MCF 10A (cell line): ENCODE results near the gene POLG. TPM values are rescaled to one million over a fixed set of nuclear protein-coding genes. Genes with fewer than 3 reads are reported as not detected.

ENCODE experiments used
- BruUV-seq: library from RNA; stranded (reverse); fragments of 400-500 nt; replicated peaks from 2 replicates; lab custom pipeline; 2021; lab: Mats Ljungman, UMichigan
- CTCF ChIA-PET: fragments of 300-600 bp; sonication (Branson Sonifier 250); formaldehyde crosslinking; extraction: SDS; loops from one replicate; lab custom pipeline; 2021; ENCODE audit warnings: antibody characterized with exemption, inconsistent platforms; lab: Yijun Ruan, JAX
- POLR2A ChIA-PET: fragments of 300-600, 350-650 bp; sonication (Branson Sonifier 250); formaldehyde crosslinking; extraction: SDS; loops from one replicate; lab custom pipeline; 2020; ENCODE audit warnings: antibody characterized with exemption, inconsistent platforms; lab: Yijun Ruan, JAX
- DNase-seq: peaks from one replicate; pipeline ENCODE4 v3.0.0-alpha.2; 2018; ENCODE audit not compliant: unreplicated experiment
- H3K27ac Mint-ChIP-seq: one replicate; pipeline ENCODE4 v1.8.0; 2022; ENCODE audit warnings: mild to moderate bottlenecking, low read depth, mixed read lengths; ENCODE audit not compliant: unreplicated experiment
- H3K27me3 Mint-ChIP-seq: one replicate; pipeline ENCODE4 v1.8.0; 2022; ENCODE audit warnings: mixed read lengths; ENCODE audit not compliant: insufficient read depth, unreplicated experiment
- H3K36me3 Mint-ChIP-seq: one replicate; pipeline ENCODE4 v1.8.0; 2022; ENCODE audit warnings: mild to moderate bottlenecking, moderate library complexity, mixed read lengths; ENCODE audit not compliant: insufficient read depth, unreplicated experiment
- H3K4me1 Mint-ChIP-seq: one replicate; pipeline ENCODE4 v1.8.0; 2022; ENCODE audit warnings: mixed read lengths; ENCODE audit not compliant: insufficient read depth, unreplicated experiment
- H3K4me3 Mint-ChIP-seq: one replicate; pipeline ENCODE4 v1.8.0; 2022; ENCODE audit warnings: mild to moderate bottlenecking, moderate library complexity, mixed read lengths; ENCODE audit not compliant: unreplicated experiment
- H3K9me3 Mint-ChIP-seq: one replicate; pipeline ENCODE4 v1.8.0; 2022; ENCODE audit warnings: mixed read lengths; ENCODE audit not compliant: unreplicated experiment
- intact Hi-C: fragments of 100-400 bp; cut with micrococcal nuclease; formaldehyde crosslinking; loops from 2 replicates; pipeline ENCODE4 v1.14.1; 2022
- total RNA-seq: library from RNA; stranded (reverse); gene quantifications from 2 replicates; pipeline ENCODE4 v1.2.3, GENCODE V29; 2022
- TF ChIP-seq, protein P1 (sequence below): fragments of 200-600 bp; IDR thresholded peaks from one replicate; pipeline ENCODE4 v1.8.0; 2022; ENCODE audit warnings: antibody characterized with exemption, mild to moderate bottlenecking; ENCODE audit not compliant: unreplicated experiment

Gene POLG
- total RNA-seq, 1 experiment from 2014 or later: 62.2 TPM

- ChIA-PET POLR2A (no interaction called here), CTCF (interaction anchor here (4.3 kb wide), 1 partner anchor 21 kb away, joined by 40 read pairs; no protein-coding TSS in a partner anchor)
- no peaks in the 10 kb centered on the region for H3K4me1 Mint-ChIP-seq
- TF ChIP-seq, protein P1, sequence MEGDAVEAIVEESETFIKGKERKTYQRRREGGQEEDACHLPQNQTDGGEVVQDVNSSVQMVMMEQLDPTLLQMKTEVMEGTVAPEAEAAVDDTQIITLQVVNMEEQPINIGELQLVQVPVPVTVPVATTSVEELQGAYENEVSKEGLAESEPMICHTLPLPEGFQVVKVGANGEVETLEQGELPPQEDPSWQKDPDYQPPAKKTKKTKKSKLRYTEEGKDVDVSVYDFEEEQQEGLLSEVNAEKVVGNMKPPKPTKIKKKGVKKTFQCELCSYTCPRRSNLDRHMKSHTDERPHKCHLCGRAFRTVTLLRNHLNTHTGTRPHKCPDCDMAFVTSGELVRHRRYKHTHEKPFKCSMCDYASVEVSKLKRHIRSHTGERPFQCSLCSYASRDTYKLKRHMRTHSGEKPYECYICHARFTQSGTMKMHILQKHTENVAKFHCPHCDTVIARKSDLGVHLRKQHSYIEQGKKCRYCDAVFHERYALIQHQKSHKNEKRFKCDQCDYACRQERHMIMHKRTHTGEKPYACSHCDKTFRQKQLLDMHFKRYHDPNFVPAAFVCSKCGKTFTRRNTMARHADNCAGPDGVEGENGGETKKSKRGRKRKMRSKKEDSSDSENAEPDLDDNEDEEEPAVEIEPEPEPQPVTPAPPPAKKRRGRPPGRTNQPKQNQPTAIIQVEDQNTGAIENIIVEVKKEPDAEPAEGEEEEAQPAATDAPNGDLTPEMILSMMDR: no peak
- DNase-seq: no peak
- H3K9me3 Mint-ChIP-seq: no peaks in the 10 kb centered on the region
- peaks cover 79% of the 10 kb centered on the region for H3K27me3 Mint-ChIP-seq
- no peaks in the 10 kb centered on the region for H3K36me3 Mint-ChIP-seq
- no TSS peak for BruUV-seq
- intact Hi-C loops: no loop called here
- no peak overlapping the region for H3K4me3 Mint-ChIP-seq
- no peak overlapping the region for H3K27ac Mint-ChIP-seq
These were observed 43.9 kb upstream of the POLG start for GRCh38 chr15:89378296-89379151.

- H3K4me1 Mint-ChIP-seq: no peaks in the 10 kb centered on the region
- no peak overlapping the region for H3K4me3 Mint-ChIP-seq
- POLR2A ChIA-PET: no interaction called here
- TF ChIP-seq, protein P1: no peak
- no peak overlapping the region for H3K27ac Mint-ChIP-seq
- CTCF ChIA-PET: interaction anchor here (0.7 to 4.3 kb wide), 3 partner anchors 20 to 108 kb away, joined by 4 to 40 read pairs (median 11); no protein-coding TSS in a partner anchor
- intact Hi-C loops: no loop called here
- DNase-seq: no peak
- H3K36me3 Mint-ChIP-seq: no peaks in the 10 kb centered on the region
- no TSS peak for BruUV-seq
- H3K9me3 Mint-ChIP-seq: no peaks in the 10 kb centered on the region
- peaks cover 79% of the 10 kb centered on the region for H3K27me3 Mint-ChIP-seq
These were observed 43.2 kb upstream of the POLG start for GRCh38 chr15:89377842-89378295.

DNA sequence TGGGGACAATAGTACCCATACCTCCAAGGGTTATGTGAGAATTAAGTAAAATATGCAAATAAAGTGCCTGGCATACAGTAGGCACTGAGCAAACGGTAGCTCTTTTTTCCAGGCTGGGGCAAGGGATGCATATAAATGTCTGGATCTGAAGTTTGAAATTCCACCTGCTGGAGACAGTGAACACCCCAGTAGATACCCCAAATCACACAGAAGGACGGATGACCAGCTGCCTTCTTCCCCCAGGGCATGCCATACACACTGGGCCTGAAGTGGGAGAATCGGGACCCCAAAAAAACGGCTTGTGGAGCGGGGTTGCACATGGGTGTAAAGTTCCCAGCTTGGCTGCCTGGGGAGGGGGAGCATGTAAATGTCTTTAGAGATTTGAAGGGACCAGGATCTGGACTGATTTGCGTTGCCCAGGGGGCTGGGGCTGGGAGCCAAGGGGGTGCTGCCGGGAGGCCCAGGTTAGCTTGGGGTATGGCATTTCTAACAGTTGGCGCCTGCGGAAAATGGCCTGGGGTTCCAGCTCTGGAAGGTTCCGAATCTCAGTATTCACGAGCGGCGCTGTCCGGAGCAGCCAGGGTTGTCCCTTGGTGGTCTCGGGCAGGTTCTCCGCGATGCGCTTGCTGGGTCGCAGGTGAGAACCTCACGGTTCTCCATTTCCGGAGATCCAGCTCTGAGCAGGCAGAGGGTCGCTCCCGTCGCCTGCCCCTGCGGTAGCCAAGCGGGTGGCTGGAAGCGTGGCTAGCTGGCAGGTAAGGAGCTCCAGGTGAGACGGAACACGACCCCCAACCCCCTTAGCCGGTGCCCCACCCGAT lies 42.6 kb upstream of the POLG start:
- no peaks in the 10 kb centered on the region for H3K36me3 Mint-ChIP-seq
- POLR2A ChIA-PET: interaction anchor here (0.5 kb wide), 1 partner anchor 1396 kb away, joined by 5 read pairs; no protein-coding TSS in a partner anchor
- intact Hi-C loops: no loop called here
- H3K4me1 Mint-ChIP-seq: no peaks in the 10 kb centered on the region
- TF ChIP-seq, protein P1: no peak
- peaks cover 73% of the 10 kb centered on the region for H3K27me3 Mint-ChIP-seq
- BruUV-seq: no TSS peak
- no peak overlapping the region for H3K4me3 Mint-ChIP-seq
- DNase-seq: no peak
- CTCF ChIA-PET: interaction anchor here (0.6 to 4.3 kb wide), 7 partner anchors 19 to 373 kb away, joined by 3 to 40 read pairs (median 4); no protein-coding TSS in a partner anchor
- no peaks in the 10 kb centered on the region for H3K9me3 Mint-ChIP-seq
- H3K27ac Mint-ChIP-seq: no peak overlapping the region

GRCh38 chr15:89376388-89376787 lies 41.8 kb upstream of the POLG start:
- Mint-ChIP-seq H3K4me3 (no peak overlapping the region), H3K4me1 (no peaks in the 10 kb centered on the region), H3K27ac (no peak overlapping the region), H3K36me3 (no peaks in the 10 kb centered on the region), H3K27me3 (peaks cover 64% of the 10 kb centered on the region), H3K9me3 (no peaks in the 10 kb centered on the region)
- no peak for DNase-seq
- ChIA-PET CTCF (interaction anchor here (0.6 to 4.3 kb wide), 6 partner anchors 18 to 138 kb away, joined by 3 to 40 read pairs (median 4); no protein-coding TSS in a partner anchor), POLR2A (interaction anchor here (0.5 kb wide), 1 partner anchor 1397 kb away, joined by 5 read pairs; no protein-coding TSS in a partner anchor)
- TF ChIP-seq, protein P1: no peak
- no TSS peak for BruUV-seq
- intact Hi-C loops: no loop called here
